Osteocyte (in vitro differentiated cells): Measurements from ENCODE around the gene CCDC73. TPM values are rescaled to one million over a fixed set of nuclear protein-coding genes. Genes with fewer than 3 reads are reported as not detected.

Experiments used
- DNase-seq: peaks from one replicate; pipeline ENCODE4 v3.0.0; 2021; ENCODE audit warnings: mixed read lengths; ENCODE audit not compliant: unreplicated experiment; ENCODE audit errors: extremely low spot score
- H3K27ac Mint-ChIP-seq: one replicate; pipeline ENCODE4 v1.8.0; 2021; ENCODE audit warnings: mild to moderate bottlenecking, mixed read lengths; ENCODE audit not compliant: unreplicated experiment
- H3K27me3 Mint-ChIP-seq: one replicate; pipeline ENCODE4 v1.8.0; 2021; ENCODE audit warnings: mixed read lengths; ENCODE audit not compliant: unreplicated experiment
- H3K36me3 Mint-ChIP-seq: one replicate; pipeline ENCODE4 v1.8.0; 2021; ENCODE audit warnings: mixed read lengths; ENCODE audit not compliant: unreplicated experiment
- H3K4me1 Mint-ChIP-seq: one replicate; pipeline ENCODE4 v1.8.0; 2021; ENCODE audit warnings: mixed read lengths; ENCODE audit not compliant: unreplicated experiment
- H3K4me3 Mint-ChIP-seq: one replicate; pipeline ENCODE4 v1.8.0; 2021; ENCODE audit warnings: mild to moderate bottlenecking, moderate library complexity, mixed read lengths; ENCODE audit not compliant: unreplicated experiment
- H3K9me3 Mint-ChIP-seq: one replicate; pipeline ENCODE4 v1.8.0; 2021; ENCODE audit warnings: mixed read lengths; ENCODE audit not compliant: unreplicated experiment
- CTCF ChIP-seq: fragments of 200-600 bp; sonication (generic); IDR thresholded peaks from 2 replicates; pipeline ENCODE4 v1.5.0; 2021; ENCODE audit warnings: antibody characterized with exemption, mild to moderate bottlenecking, moderate library complexity
- total RNA-seq: library from RNA; stranded (reverse); gene quantifications from 2 replicates; pipeline ENCODE4 v1.2.1, GENCODE V29; 2021

CCDC73 gene
- total RNA-seq, 1 donor from 2014 or later: not detected

GRCh38 chr11:32704261-32704660 is 90.2 kb downstream of the CCDC73 start:
- peaks cover 4% of the 10 kb centered on the region for H3K4me1 Mint-ChIP-seq
- no peak overlapping the region for H3K4me3 Mint-ChIP-seq
- H3K27me3 Mint-ChIP-seq: peaks cover 8% of the 10 kb centered on the region
- no peak for DNase-seq
- no peaks in the 10 kb centered on the region for H3K36me3 Mint-ChIP-seq
- H3K9me3 Mint-ChIP-seq: no peaks in the 10 kb centered on the region
- no peak for TF ChIP-seq CTCF
- H3K27ac Mint-ChIP-seq: no peak overlapping the region

GRCh38 chr11:32701616-32702015 is 92.8 kb downstream of the CCDC73 start:
- H3K27me3 Mint-ChIP-seq: peaks cover 5% of the 10 kb centered on the region
- H3K27ac Mint-ChIP-seq: no peak overlapping the region
- H3K4me1 Mint-ChIP-seq: no peaks in the 10 kb centered on the region
- H3K4me3 Mint-ChIP-seq: no peak overlapping the region
- H3K9me3 Mint-ChIP-seq: no peaks in the 10 kb centered on the region
- TF ChIP-seq CTCF: no peak
- DNase-seq: no peak
- no peaks in the 10 kb centered on the region for H3K36me3 Mint-ChIP-seq

GRCh38 chr11:32698579-32698978 is 95.9 kb downstream of the CCDC73 start:
- peaks cover 5% of the 10 kb centered on the region for H3K27me3 Mint-ChIP-seq
- H3K4me1 Mint-ChIP-seq: no peaks in the 10 kb centered on the region
- no peaks in the 10 kb centered on the region for H3K9me3 Mint-ChIP-seq
- no peak overlapping the region for H3K27ac Mint-ChIP-seq
- H3K4me3 Mint-ChIP-seq: no peak overlapping the region
- no peak for TF ChIP-seq CTCF
- no peaks in the 10 kb centered on the region for H3K36me3 Mint-ChIP-seq
- no peak for DNase-seq

- H3K36me3 Mint-ChIP-seq: no peaks in the 10 kb centered on the region
- peaks cover 7% of the 10 kb centered on the region for H3K27me3 Mint-ChIP-seq
- peaks cover 4% of the 10 kb centered on the region for H3K9me3 Mint-ChIP-seq
- DNase-seq: no peak
- H3K27ac Mint-ChIP-seq: no peak overlapping the region
- TF ChIP-seq CTCF: no peak
- no peak overlapping the region for H3K4me3 Mint-ChIP-seq
- H3K4me1 Mint-ChIP-seq: no peaks in the 10 kb centered on the region
These were observed 123.4 kb downstream of the CCDC73 start for GRCh38 chr11:32671051-32671450.

GRCh38 chr11:32659672-32660071 is 134.8 kb downstream of the CCDC73 start:
- DNase-seq: no peak
- Mint-ChIP-seq H3K27me3 (peaks cover 10% of the 10 kb centered on the region), H3K36me3 (no peaks in the 10 kb centered on the region), H3K4me1 (no peaks in the 10 kb centered on the region), H3K4me3 (no peak overlapping the region), H3K9me3 (no peaks in the 10 kb centered on the region), H3K27ac (no peak overlapping the region)
- TF ChIP-seq CTCF: no peak
